Activated CD8-positive, alpha-beta T cell treated with anti-CD3 and anti-CD28 coated beads for 36 hours (primary cell): ENCODE measurements around the gene PTPRN2. TPM values are rescaled to one million over a fixed set of nuclear protein-coding genes. Genes with fewer than 3 reads are reported as not detected.
A peak's percentile ranks its signal among the peaks of the same experiment; 100 is the strongest.

ENCODE experiments used
- ATAC-seq: fragments of 200-7000 bp; cut with Tn5 transposase; one replicate; pipeline ENCODE4 v1.10.0; 2021; ENCODE audit warnings: mild to moderate bottlenecking, moderate library complexity
- CTCF ChIA-PET: fragments of 350-600 bp; sonication (Branson Sonifier 250); formaldehyde crosslinking; loops from one replicate; lab custom pipeline; 2021; ENCODE audit warnings: antibody characterized with exemption; lab: Charles Lee
- POLR2A ChIA-PET: fragments of 350-600 bp; sonication (Branson Sonifier 250); formaldehyde crosslinking; loops from one replicate; lab custom pipeline; 2021; ENCODE audit warnings: antibody characterized with exemption; lab: Charles Lee
- DNase-seq: peaks from one replicate; pipeline ENCODE4 v3.0.0-alpha.2; 2020
- H3K27ac Mint-ChIP-seq: one replicate; pipeline ENCODE4 v1.8.0; 2021; ENCODE audit warnings: mild to moderate bottlenecking, mixed read lengths
- H3K27me3 Mint-ChIP-seq: one replicate; pipeline ENCODE4 v1.8.0; 2021; ENCODE audit warnings: mixed read lengths
- H3K36me3 Mint-ChIP-seq: one replicate; pipeline ENCODE4 v1.8.0; 2021; ENCODE audit warnings: low read depth, mixed read lengths
- H3K4me1 Mint-ChIP-seq: one replicate; pipeline ENCODE4 v1.8.0; 2021; ENCODE audit warnings: low read depth, mixed read lengths
- H3K4me3 Mint-ChIP-seq: one replicate; pipeline ENCODE4 v1.8.0; 2021; ENCODE audit warnings: mild to moderate bottlenecking, moderate library complexity, mixed read lengths
- H3K9me3 Mint-ChIP-seq: one replicate; pipeline ENCODE4 v1.8.0; 2021; ENCODE audit warnings: mixed read lengths
- intact Hi-C: fragments of 100-400 bp; cut with micrococcal nuclease; formaldehyde crosslinking; loops from one replicate; pipeline ENCODE4 v1.10.0; 2022
- total RNA-seq, 2 experiments: library from RNA; stranded (reverse); gene quantifications; one replicate each; pipeline ENCODE4 v1.2.3, GENCODE V29; 2021
- TF ChIP-seq, protein P1 (sequence below): fragments of 200-600 bp; IDR thresholded peaks from one replicate; pipeline ENCODE4 v1.8.0; 2022; ENCODE audit warnings: antibody characterized with exemption, mild to moderate bottlenecking

The PTPRN2 gene
- total RNA-seq, 2 experiments from 2014 or later, result 0.49 to 0.65 TPM

DNA sequence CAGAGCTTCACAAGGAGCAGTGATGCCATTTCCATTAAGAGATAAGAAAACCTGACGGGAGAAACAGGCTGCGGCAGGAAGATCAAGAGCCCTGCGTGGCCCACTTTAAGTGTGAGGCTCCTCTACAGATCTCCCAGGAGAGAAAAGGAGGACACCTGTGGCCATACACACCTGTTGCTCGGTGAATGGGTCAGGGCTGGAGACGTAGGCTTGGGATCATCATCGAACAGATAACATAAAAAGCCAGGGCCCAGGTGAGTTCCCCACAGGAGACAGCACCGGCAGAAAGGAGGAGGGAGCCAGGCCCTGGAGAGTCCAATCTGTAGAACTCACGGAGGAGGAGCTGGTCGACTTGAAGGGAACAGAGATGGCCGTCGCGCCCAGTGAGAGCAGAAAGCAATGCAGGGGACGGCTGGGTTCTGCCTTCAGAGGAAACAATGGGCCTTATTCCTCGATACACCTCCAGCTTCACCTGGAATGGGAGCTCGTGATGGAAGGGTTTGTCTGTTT, 694.0 kb downstream of the PTPRN2 start:
- no peaks in the 10 kb centered on the region for H3K9me3 Mint-ChIP-seq
- H3K36me3 Mint-ChIP-seq, result no peaks in the 10 kb centered on the region
- ATAC-seq (no peak), DNase-seq (no peak)
- POLR2A ChIA-PET, result interaction anchor here (1.2 kb wide), 1 partner anchor 10 kb away, joined by 3 read pairs; no protein-coding TSS in a partner anchor
- CTCF ChIA-PET, result no interaction called here
- H3K4me3 Mint-ChIP-seq, result no peak overlapping the region
- no peaks in the 10 kb centered on the region for H3K27me3 Mint-ChIP-seq
- H3K4me1 Mint-ChIP-seq, result peaks cover 26% of the 10 kb centered on the region
- TF ChIP-seq, protein P1, sequence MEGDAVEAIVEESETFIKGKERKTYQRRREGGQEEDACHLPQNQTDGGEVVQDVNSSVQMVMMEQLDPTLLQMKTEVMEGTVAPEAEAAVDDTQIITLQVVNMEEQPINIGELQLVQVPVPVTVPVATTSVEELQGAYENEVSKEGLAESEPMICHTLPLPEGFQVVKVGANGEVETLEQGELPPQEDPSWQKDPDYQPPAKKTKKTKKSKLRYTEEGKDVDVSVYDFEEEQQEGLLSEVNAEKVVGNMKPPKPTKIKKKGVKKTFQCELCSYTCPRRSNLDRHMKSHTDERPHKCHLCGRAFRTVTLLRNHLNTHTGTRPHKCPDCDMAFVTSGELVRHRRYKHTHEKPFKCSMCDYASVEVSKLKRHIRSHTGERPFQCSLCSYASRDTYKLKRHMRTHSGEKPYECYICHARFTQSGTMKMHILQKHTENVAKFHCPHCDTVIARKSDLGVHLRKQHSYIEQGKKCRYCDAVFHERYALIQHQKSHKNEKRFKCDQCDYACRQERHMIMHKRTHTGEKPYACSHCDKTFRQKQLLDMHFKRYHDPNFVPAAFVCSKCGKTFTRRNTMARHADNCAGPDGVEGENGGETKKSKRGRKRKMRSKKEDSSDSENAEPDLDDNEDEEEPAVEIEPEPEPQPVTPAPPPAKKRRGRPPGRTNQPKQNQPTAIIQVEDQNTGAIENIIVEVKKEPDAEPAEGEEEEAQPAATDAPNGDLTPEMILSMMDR, result no peak
- intact Hi-C loops, result no loop called here
- H3K27ac Mint-ChIP-seq, result no peak overlapping the region

DNA sequence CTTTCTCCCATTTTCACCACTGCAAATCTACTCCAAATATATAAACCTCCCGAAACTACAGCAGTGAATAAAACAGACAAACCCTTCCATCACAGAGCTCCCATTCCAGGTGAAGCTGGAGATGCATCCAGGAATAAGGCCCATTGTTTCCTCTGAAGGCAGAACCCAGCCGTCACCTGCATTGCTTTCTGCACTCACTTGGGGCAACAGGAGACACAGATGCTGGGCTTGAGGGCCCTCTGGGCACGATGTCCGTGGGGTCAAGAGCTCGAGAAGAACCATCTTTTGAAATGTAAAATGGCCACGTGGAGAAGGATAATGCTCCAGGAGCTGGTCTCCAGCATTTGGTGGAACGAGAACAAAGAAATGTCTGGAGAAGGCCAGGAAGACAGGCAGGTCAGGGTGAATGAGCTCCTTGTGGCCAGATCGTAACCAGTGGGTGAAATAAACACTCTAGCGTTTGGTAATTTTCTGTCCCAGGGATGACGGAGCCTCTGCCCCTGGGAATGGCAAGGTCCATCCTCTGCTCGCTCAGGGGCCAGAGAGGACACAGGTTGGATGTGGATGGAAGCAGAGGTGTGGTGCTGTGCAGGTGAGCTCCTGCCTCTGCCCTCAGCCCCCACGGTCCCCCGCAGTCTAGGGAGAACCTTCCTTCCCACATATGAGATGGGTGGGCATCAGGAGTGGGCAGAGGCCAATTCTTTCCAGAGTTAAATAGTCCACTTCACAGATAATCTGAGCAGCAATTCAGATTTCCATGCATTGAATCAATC, 694.7 kb downstream of the PTPRN2 start:
- TF ChIP-seq, protein P1, result no peak
- H3K27me3 Mint-ChIP-seq, result no peaks in the 10 kb centered on the region
- no peak overlapping the region for H3K4me3 Mint-ChIP-seq
- ChIA-PET POLR2A (interaction anchor here (1.2 kb wide), 1 partner anchor 11 kb away, joined by 3 read pairs; no protein-coding TSS in a partner anchor), CTCF (no interaction called here)
- no peak for DNase-seq
- ATAC-seq, result no peak
- H3K36me3 Mint-ChIP-seq, result no peaks in the 10 kb centered on the region
- intact Hi-C loops, result no loop called here
- peaks cover 26% of the 10 kb centered on the region for H3K4me1 Mint-ChIP-seq
- no peaks in the 10 kb centered on the region for H3K9me3 Mint-ChIP-seq
- H3K27ac Mint-ChIP-seq, result no peak overlapping the region

DNA sequence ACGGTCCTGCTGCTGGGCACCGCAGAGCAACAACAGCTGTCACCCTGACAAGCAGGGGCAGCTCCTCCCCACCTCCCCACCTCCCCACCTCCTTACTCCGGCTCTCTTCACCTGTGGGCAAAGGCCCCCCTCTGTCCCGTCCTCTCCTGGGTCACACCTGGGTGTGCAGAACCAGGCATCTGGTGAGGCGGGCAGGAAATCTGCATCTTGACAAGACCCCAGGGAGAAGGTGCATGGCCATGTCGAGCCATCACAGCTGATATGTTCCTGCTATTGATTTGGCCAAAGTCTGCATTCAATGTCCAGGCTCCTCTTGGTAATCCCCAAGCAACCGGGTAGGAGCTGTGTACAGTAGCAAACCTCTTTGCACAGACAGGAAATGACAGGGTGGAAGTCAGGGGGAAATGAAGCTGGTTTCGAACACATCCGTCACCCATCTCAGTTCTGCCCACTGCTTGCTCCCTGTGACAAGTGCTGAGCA, 696.7 kb downstream of the PTPRN2 start:
- Mint-ChIP-seq H3K9me3 (no peaks in the 10 kb centered on the region), H3K27me3 (no peaks in the 10 kb centered on the region), H3K4me3 (no peak overlapping the region), H3K4me1 (peaks cover 29% of the 10 kb centered on the region), H3K36me3 (no peaks in the 10 kb centered on the region), H3K27ac (peak overlapping the region; percentile 63)
- POLR2A ChIA-PET, result interaction anchor here (1.5 kb wide), 1 partner anchor 11 kb away, joined by 3 read pairs; no protein-coding TSS in a partner anchor
- DNase-seq (peak; percentile 50), ATAC-seq (peak; percentile 92)
- intact Hi-C loops, result no loop called here
- TF ChIP-seq, protein P1, result no peak
- CTCF ChIA-PET, result interaction anchor here (1.4 kb wide), 1 partner anchor 14 kb away, joined by 3 read pairs; no protein-coding TSS in a partner anchor

DNA sequence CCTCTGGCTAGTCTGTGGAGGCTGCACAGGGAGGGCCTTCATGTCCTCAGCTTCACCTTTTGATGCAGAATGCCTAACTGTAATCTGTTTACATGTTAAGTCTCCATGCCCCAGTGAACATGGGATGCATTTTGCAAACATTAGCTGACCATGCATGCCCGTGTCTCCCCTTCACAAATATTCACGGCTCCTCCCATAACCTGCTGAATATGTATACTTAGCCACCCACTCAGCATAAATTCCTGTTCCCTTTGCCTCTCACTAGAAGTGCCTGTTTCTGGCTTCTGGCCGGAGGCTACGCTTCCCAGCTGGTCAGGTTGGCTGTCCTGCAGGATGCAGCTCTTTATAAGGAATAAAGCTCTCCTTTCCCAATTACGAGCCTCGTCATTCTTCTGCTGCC, 698.1 kb downstream of the PTPRN2 start:
- intact Hi-C loops, result no loop called here
- H3K27ac Mint-ChIP-seq, result no peak overlapping the region
- ChIA-PET CTCF (interaction anchor here (0.6 kb wide), 1 partner anchor 9 kb away, joined by 3 read pairs; no protein-coding TSS in a partner anchor), POLR2A (interaction anchor here (0.6 to 1.5 kb wide), 2 partner anchors 10 to 209 kb away, joined by 3 read pairs; no protein-coding TSS in a partner anchor)
- no peaks in the 10 kb centered on the region for H3K36me3 Mint-ChIP-seq
- H3K27me3 Mint-ChIP-seq, result no peaks in the 10 kb centered on the region
- peaks cover 3% of the 10 kb centered on the region for H3K9me3 Mint-ChIP-seq
- TF ChIP-seq, protein P1, result no peak
- DNase-seq (no peak), ATAC-seq (no peak)
- peaks cover 28% of the 10 kb centered on the region for H3K4me1 Mint-ChIP-seq
- no peak overlapping the region for H3K4me3 Mint-ChIP-seq

DNA sequence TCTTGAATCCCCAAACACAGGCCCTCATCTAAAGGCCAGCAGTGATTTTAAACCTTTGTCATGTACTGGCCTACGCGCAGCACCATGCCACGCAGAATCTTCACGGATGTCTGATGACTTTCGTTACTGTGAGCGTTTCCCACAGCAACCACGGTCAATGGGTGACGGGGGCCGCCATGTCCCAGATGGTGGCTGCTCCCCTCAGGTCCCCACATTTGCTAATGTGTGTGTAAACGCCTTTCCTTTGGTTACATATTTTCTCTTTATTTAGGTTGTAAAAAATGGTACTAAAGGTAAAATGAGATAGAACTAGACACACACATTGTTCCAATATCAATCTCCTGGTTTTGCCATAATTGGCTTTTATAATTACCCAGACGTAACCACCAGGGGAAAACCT, 699.0 kb downstream of the PTPRN2 start:
- peaks cover 3% of the 10 kb centered on the region for H3K9me3 Mint-ChIP-seq
- ATAC-seq (no peak), DNase-seq (no peak)
- H3K4me3 Mint-ChIP-seq, result no peak overlapping the region
- intact Hi-C loops, result no loop called here
- H3K36me3 Mint-ChIP-seq, result no peaks in the 10 kb centered on the region
- POLR2A ChIA-PET, result no interaction called here
- peaks cover 28% of the 10 kb centered on the region for H3K4me1 Mint-ChIP-seq
- H3K27me3 Mint-ChIP-seq, result no peaks in the 10 kb centered on the region
- CTCF ChIA-PET, result no interaction called here
- no peak overlapping the region for H3K27ac Mint-ChIP-seq
- TF ChIP-seq, protein P1, result no peak
